Endothelial cell of coronary artery (primary cell): ENCODE data around the gene NSMF. TPM values are rescaled to one million over a fixed set of nuclear protein-coding genes. Genes with fewer than 3 reads are reported as not detected.

Experiments used
- total RNA-seq: library from RNA; depleted of rRNA; stranded (reverse); fragments of >200 nt; gene quantifications from 2 replicates; pipeline ENCODE4 v1.2.3, GENCODE V29; 2014

Gene NSMF, protein sequence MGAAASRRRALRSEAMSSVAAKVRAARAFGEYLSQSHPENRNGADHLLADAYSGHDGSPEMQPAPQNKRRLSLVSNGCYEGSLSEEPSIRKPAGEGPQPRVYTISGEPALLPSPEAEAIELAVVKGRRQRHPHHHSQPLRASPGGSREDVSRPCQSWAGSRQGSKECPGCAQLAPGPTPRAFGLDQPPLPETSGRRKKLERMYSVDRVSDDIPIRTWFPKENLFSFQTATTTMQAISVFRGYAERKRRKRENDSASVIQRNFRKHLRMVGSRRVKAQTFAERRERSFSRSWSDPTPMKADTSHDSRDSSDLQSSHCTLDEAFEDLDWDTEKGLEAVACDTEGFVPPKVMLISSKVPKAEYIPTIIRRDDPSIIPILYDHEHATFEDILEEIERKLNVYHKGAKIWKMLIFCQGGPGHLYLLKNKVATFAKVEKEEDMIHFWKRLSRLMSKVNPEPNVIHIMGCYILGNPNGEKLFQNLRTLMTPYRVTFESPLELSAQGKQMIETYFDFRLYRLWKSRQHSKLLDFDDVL
- 16.4 and 23.6 TPM in 2 replicates for total RNA-seq

GRCh38 chr9:137459152-137459600, at the start of gene NSMF:
NSMF (minus strand) TSS chr9:137459334; CDS start chr9:137459102, 232 bp downstream.

DNA sequence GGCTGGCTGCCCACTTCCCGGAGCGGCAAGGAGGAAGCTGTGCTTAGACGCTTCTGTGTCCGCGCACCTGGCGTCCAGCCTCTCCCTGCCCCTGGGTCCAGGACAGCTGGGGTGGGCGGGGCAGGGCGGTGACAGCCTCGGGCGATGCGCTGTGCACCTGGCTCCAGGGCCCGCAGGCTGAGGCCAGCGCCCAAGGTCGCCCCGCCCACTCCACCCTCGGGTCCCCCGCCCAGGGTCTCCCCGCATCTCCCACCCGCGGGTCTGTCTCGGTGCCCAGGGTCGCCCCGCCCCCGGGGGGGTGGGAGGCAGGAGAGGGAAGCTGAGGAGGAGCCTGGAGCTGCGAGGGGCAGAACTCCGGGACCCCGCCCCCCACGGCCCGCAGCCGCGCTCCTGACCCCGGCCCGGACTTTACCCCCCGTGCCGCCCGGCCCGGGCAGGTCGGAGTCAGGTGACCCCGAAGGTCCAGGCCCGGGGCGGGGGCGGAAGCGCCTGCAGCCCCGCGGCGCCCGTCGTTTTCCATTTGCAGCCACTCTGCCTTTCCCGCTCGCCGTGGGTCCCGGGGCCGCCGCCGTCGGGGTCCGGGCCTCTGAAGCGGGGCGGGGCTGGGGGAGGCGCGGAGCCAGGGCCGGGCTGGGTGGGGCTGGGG, 17.7 kb downstream of the NSMF start, which contains the start of gene ENTPD8:
Gene ENTPD8, minus strand, starts transcription at position 69 of the 646 bp plus-strand sequence. CDS start 3,072 bp downstream, outside the sequence.

DNA sequence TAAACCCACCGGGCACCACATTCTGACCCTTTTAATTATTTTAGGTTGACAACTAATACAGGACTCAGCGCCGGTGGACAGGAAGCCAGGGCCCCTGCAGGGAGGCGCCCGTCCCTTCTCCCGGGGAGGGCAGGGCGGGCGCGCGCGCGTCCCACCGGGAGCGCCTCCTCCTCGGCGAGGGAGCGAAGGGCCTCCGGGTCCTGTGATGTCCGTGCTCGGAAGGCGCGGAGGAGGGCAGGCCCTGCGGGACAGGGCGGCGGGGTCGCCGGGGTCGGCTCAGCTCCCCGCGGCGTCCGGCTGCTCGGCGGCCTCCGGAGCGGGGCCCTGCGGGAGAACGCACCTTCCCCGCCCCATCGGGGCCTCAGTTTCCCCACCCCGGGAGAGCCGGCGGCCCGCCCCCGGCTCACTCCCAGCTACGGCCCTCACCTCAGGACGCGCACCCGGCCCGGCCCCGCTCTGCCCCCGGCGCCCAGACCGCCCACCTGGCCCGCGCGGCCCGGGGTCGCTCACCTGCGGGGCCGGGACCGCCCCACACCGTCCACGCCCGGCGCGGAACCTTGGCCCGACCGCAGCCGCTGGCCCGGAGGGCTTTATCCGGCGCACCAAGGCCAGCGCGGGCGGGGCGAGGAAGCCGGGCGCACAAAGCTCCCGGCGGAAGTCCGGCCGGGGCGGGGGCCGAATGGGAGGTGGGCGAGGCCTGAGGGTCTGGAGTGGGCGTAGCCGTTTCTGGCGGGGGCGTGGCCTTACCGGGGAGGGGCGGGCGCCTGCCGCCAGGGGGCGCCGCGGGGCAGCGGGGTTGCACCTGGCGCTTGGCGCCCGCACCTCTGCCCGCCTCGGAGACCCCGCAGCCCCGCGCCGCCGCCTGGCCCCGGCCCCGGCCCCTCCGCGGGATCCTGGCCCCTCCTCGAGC, 36.3 kb downstream of the NSMF start, which contains the start of the genes EXD3 and NOXA1:
Gene EXD3, minus strand, starts transcription at position 559 of the 910 bp plus-strand sequence. CDS start 27,805 bp downstream, outside the sequence.
Gene NOXA1, plus strand, starts transcription at position 790 of the 910 bp plus-strand sequence. CDS start 137 bp downstream, outside the sequence.

Other genes starting within 250 kb of the NSMF start
- gene RNF208, start 237.1 kb downstream of the NSMF start, total RNA-seq: 0.09 and 0.19 TPM in 2 replicates
- 0.19 and 0.45 TPM in 2 replicates for gene CYSRT1, start 234.2 kb downstream of the NSMF start, total RNA-seq
- under 0.01 TPM in 1 of 2 replicates, not detected in the other for gene RNF224, start 231.8 kb downstream of the NSMF start, total RNA-seq
- gene SLC34A3, start 228.4 kb downstream of the NSMF start, total RNA-seq: not detected in 2 replicates
- gene TUBB4B, start 218.0 kb downstream of the NSMF start, total RNA-seq: 208 and 307 TPM in 2 replicates
- not detected in 2 replicates for gene STPG3, start 208.0 kb downstream of the NSMF start, total RNA-seq
- 63.9 and 65.0 TPM in 2 replicates for gene NELFB, start 204.0 kb downstream of the NSMF start, total RNA-seq
- gene TOR4A, start 181.6 kb downstream of the NSMF start, total RNA-seq: 27.3 and 27.6 TPM in 2 replicates
- 23.3 and 32.2 TPM in 2 replicates for gene NRARP, start 157.1 kb downstream of the NSMF start, total RNA-seq
- gene EXD3, start 36.2 kb downstream of the NSMF start, total RNA-seq: 11.7 and 19.9 TPM in 2 replicates
- 0.18 and 0.56 TPM in 2 replicates for gene NOXA1, start 35.9 kb downstream of the NSMF start, total RNA-seq
- gene ENTPD8, start 18.0 kb downstream of the NSMF start, total RNA-seq: under 0.01 TPM in 1 of 2 replicates, not detected in the other
- gene PNPLA7, start 91.1 kb upstream of the NSMF start, total RNA-seq: 0.36 and 0.47 TPM in 2 replicates
- 55.2 and 66.5 TPM in 2 replicates for gene MRPL41, start 92.5 kb upstream of the NSMF start, total RNA-seq
- gene DPH7, start 119.6 kb upstream of the NSMF start, total RNA-seq: 22.5 and 23.2 TPM in 2 replicates
- gene ZMYND19, start 131.2 kb upstream of the NSMF start, total RNA-seq: 17.7 and 18.6 TPM in 2 replicates
- gene ARRDC1, start 146.4 kb upstream of the NSMF start, total RNA-seq: 17.6 and 24.2 TPM in 2 replicates
- gene EHMT1, start 159.7 kb upstream of the NSMF start, total RNA-seq: 56.5 and 66.8 TPM in 2 replicates